ELR (cell line): Measurements from ENCODE around the gene ELL3.
"Not testable (repeated sequence)": the region's sequence is repeated elsewhere in the genome, so short reads cannot be mapped to it uniquely, and the experiment has no call there.

ENCODE experiments used
- DNase-seq: peaks from one replicate; pipeline ENCODE4 v3.0.0-alpha.2; 2015; ENCODE audit warnings: low read depth

Gene ELL3, protein sequence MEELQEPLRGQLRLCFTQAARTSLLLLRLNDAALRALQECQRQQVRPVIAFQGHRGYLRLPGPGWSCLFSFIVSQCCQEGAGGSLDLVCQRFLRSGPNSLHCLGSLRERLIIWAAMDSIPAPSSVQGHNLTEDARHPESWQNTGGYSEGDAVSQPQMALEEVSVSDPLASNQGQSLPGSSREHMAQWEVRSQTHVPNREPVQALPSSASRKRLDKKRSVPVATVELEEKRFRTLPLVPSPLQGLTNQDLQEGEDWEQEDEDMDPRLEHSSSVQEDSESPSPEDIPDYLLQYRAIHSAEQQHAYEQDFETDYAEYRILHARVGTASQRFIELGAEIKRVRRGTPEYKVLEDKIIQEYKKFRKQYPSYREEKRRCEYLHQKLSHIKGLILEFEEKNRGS

DNA sequence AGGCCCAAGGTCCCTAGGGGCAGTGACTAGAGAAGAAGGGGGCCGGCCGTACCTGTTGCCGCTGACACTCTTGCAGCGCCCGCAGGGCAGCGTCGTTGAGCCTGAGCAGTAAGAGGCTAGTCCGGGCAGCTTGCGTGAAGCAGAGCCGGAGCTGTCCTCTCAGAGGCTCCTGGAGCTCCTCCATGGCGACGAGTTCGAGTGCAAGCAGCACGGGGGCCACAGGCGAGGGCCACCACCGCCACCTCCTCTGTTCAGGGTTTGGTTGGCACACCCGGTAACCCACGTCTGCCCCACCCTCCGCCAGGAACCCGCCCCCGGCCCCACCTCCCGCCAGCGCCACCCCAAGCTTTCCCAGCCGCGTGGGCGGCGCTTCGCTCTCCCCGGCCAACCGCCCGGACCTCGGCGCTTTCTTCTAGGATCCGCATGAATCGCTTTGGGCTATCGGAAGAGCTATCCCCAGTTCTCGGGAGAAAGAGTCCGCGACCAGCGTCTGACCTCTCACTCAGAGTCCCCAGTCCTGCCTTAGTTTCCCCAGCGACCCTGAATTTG lies at the start of gene ELL3:
Gene ELL3 (minus strand): TSS at position 249 of the 549 bp plus-strand sequence. CDS start 65 bp downstream, at position 184.
- peak; percentile 82 for DNase-seq

DNA sequence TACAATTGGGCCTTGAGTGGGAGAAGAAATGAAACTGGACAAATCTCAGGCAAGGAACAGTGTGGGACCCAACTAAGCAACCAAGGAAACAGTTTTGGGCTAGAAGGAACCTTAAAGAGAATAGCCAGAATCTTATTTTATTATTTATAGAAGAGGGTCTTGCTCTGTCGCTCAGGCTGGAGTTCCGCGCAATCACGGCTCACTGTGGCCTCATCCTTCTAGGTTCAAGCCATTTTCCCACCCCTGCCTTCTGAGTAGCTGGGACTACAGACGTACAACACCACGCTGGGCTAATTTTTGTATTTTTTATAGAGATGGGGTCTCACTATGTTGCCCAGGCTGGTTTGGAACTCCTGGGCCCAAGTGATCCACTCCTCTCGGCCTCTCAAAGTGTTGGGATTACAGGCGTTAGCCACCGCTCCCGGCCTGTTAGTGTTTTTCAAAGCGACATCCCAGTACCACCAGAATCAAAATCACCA lies 49.3 kb upstream of the ELL3 start:
- no peak for DNase-seq

DNA sequence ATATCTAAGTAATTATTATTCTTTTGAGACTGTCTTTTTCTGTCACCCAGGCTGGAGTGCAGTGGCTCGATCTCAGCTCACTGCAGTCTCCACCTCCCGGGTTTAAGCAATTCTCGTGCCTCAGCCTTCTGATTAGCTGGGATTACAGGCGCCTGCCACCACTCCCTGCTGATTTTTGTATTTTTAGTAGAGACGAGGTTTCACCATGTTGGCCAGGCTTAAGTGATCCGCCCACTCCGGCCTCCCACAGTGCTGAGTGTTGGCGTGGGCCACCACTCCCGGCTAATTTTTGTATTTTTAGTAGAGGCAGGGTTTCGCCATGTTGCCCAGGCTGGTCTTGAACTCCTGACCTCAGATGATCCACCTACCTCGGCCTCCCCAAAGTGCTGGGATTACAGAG lies 48.5 kb upstream of the ELL3 start:
- not testable (repeated sequence) for DNase-seq

DNA sequence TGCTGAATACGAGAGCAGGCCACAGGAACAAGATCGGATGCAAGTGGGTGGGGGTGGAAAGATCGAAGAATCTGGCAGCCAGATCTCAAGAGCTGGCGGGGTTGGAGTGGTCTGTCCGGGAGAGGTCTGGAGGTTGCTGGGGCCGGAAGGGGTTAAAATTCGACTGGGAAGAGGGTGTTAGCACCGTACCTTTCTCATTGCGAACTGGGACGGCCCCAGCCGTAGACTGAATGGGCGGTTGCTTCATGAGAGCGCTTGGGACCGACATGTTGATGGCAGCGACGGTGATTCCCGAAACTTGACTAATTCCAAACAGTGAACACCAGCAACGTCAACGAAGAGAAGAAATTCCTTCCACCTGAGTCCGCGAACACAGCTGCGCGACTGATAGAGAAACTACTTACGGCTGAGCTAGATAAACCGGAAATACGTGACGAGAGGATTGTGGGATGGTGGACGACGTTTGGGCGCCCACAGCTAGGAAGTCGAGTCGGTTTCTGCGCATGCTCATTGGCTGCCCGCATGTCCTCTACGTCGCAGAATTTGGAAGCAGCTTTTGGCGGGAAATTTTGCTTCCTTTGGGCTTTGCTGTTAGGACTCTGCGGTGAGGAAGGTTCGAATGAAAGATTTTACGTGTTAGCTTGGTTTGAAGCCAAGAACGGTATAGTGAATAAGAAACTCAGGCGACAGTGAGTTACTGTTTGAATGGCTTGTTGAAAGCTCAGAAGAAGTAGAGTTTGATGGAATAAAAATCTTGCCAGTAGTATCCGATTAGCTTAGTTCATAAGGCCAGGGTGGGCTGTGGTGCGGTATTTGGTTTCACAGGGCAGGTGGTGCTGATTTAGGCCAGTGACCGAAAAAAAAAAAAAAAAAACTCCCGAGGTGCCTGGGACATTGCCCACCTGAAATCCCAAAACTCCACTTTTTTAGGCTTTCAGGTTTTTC lies 47.8 kb upstream of the ELL3 start, which contains the start of gene MFAP1:
Gene MFAP1 (minus strand): TSS at position 389 of the 945 bp plus-strand sequence. CDS start 121 bp downstream, at position 268.
- peak; percentile 96 for DNase-seq

DNA sequence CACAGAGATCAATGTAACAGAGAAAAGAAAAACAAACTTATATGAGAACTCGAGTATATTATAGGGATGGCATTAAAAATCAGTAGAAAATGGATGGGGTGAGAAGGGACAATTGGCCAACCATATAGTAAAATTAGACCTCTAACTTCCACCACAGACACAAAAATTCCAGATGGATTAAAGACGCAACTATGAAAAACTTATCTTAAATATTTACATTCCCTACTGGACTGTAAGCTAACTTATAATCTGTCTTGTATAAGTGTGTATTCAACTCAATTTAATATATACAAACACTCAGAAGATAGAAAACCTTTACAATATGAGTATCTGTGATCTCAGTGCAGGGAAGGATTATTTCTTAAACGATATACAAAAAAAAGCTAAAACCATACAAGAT lies 44.7 kb upstream of the ELL3 start:
- no peak for DNase-seq

DNA sequence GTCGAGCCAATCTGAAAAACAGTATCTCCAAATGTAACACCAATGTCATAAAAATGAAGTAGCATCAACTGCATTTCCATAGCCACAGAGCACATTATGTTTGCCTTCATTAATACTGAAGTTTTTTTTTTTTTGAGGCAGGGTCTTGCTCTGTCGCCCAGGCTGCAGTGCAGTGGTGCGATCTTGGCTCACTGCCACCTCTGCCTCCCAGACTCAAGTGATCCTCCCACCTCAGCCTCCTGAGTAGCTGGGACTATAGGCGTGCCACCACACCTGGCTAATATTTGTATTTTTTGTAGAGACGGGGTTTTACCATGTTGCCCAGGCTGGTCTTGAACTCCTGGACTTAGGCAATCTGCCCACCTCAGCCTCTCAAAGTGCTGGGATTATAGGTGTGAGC lies 38.3 kb upstream of the ELL3 start:
- not testable (repeated sequence) for DNase-seq

DNA sequence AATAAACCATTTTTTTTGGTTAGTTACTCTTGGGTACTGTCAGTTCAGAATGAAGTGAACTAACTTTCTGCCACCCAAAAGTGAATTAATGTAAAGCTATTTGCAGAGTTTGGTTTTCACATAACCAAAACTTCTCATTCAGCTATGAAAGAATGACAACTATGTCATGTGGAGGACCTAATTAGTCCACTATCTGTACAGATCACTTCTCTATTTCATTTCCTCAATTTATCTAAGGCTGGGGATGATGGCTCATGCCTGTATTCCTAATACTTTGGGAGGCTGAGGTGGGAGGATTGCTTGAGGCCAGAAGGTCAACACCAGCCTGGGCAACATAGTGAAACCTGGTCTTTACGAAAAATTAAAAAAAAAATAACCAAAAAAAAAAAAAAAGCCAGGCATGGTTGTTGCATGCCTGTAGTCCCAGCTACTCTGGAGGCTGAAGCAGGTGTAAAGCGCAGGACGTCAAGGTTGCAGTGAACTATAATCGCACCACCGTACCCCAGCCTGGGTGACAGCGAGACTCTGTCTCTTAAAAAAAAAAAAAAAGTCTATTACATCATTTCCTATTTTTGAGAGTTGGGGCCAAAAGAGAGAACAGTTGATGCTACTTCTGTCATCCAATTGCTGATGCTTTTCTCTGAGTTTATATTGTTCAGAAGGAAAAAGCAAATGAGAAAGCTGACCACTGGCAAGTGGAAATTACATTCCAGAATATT lies 32.4 kb upstream of the ELL3 start:
- no peak for DNase-seq

DNA sequence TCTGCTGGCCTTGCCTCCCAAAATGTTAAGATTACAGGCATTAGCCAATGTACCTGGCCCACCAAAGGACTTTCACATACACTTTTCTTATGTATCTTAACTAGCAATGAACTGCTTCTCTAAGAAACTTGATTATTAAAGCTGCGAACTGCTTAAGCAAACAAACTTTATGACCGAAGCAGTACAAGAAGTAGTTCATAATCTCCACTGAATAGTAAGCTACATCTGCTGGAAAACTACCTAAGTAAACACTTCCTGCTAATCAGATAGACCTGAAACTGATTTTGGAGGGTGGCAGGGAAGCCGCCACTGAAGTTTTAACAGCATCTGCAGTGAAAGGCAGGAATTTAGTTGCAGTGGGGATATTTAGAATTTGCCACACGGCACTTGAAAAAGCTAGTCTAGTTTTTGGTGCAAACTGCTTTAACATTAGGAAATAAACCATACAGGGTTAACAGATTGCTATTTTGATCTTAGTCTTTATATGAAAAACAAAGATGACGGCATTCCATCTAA lies 31.7 kb upstream of the ELL3 start:
- DNase-seq, result no peak

DNA sequence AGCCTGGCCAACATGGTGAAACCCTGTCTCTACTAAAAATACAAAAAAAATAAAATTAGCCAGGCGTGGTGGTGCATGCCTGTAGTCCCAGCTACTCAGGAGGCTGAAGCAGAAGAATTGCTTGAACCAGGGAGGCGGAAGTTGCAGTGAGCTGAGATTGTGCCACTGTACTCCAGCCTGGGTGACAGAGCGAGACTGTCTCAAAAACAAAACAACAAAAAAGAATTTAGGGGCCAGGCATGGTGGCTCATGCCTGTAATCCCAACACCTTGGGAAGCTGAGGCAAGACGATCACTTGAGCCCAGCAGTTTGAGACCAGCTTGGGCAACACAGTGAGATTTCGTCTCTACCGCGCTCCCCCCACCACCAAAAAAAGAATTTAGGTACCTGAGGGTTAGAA lies 25.9 kb upstream of the ELL3 start:
- DNase-seq, result not testable (repeated sequence)

DNA sequence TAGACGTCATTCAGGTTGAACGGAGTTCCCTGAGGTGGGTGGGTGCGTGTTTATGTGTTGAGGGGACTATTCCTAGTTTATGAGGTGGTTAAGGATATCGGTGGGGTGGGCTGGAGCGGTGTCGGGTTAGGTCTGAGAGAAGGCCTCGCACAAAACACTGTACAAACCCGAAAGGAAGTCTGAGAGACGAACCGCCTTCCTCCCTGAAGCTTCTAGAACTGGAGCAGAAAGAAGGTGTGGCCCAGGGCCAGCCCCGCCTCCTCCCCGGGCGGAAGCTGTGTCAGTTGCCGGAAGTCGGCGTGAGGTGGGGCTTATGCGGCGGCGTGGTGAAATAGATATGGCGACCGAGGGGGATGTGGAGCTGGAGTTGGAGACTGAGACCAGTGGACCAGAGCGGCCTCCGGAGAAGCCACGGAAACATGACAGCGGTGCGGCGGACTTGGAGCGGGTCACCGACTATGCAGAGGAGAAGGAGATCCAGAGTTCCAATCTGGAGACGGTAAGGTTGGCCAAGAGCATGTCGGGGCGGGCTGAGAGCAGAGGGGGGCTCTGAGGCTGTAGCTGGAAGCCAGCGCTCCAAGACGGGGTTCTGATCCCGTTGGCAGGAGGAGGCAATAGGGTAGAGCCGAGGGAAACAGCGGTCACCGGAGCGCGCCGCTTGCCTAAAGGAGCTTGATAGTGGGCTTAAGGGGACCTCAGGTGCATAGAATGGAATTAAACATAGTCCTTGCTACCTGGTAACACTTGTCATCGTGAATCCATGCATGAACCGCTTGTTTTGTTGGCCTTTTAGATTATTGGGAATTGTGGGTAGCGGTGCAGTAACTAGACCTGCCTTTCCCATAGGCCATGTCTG lies 23.7 kb upstream of the ELL3 start, which contains the start of gene HYPK:
Gene HYPK (plus strand): TSS at position 314 of the 856 bp plus-strand sequence. CDS start 24 bp downstream, at position 338.
- DNase-seq, result peak; percentile 87

DNA sequence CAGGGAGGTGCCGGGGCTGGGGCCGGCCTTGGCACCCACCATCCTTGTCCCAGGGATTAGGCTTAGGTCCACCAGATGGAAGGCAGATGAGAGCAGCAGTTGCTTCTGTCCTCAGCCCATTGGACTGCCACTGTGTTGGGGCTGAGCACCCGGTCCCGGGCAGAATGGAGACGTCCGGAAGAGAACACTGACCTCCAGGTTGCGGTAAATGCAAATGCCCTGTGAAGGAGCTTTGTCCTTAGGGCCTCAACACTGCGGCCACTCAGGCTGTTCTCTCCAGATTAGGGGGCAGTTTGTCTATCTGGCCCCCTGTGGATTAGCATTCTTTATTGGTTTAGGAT lies 23.1 kb upstream of the ELL3 start, which contains the start of gene SERINC4:
Gene SERINC4 (minus strand): TSS at position 276 of the 341 bp plus-strand sequence. CDS start 234 bp downstream, at position 42.
- no peak for DNase-seq

DNA sequence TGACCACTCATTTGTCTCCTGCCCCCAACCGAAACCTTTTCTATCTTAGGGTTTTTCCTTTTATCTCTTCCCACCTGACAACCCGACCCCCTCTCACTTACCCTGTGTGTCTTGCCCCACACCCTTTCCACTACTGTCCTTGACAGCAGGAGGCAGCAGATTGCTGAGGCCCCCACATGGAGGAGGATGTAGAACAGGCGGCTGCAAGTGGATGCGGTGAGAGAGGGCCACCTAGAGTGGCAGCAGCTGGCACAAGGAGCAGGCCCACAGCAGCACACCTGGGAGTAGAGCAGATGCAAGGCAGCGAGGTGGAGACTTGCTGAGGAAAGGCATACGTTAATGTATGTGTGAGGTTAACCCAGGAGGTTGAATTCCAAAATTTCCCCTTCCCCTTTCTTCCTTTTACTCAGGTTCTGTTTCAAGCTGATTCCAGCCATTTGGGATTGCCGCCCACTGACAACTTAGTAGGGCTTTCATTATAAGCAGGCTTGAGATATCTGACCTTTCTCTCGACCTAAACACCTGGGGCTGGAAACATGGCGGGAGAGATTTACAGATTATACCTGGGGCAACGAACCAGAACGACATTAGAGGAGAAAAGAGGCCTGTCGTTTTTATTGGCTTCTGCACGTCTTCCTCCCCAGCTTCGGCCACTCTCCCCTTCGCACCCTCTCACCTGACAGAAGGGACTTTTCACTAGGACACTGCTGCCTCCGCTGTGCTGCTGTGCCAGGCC lies 22.6 kb upstream of the ELL3 start:
- DNase-seq, result no peak

DNA sequence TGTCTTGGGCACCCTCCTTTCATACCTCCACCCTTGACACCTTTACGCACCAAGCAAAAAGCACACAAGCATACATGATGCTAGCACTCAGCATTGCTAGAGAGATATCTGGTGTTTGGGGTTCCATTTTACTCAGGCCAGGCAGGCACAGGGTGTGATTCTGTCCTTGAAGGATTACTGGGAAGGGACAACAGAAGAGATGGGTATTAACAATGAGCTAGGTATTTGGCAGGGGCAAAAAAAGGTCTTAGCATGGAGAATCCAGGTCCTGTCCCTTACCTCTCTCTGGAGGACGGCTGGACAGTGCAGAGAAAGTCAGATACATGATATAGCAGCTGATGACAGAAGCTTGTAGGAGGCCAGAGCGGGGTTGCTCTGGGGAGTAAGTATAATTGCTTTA lies 19.8 kb upstream of the ELL3 start:
- DNase-seq, result no peak

DNA sequence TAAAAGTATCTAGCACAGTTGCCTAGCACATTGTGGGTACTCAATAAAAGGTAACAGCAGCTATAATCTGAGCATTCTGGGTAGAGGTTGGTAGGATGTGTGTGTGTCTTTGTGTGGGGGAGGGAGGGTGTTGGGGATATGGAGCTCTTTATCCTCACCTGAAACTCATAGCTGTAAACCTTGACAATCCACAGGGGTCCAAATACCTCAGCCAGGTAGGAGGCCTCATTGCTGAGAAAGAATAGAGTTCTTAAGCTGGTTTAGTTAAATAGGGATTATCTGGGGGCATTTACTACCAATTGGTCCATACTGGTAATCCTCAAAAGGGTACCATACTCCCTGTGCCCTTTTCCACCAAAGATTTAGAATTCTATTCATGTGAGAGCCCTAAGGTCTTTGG lies 19.2 kb upstream of the ELL3 start:
- no peak for DNase-seq

DNA sequence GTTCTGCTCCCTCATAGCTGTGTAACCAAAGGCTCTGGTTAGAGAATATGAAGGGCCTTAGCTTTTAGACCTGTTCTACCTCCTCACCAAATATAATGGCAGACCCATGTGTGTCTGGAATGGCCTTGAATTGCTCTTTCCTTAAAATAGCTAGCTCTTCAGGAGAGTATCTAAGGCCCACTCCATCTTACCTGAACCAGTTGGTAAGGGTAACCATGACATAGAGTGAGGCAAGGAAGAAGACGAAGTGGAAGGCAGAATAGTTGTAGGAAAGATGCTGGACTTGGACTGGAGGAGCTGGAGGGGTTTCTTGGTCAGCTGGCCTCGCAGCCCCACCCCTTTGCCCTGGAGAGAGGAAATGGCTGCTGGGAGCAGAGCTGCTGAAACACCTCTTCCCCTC lies 18.4 kb upstream of the ELL3 start:
- no peak for DNase-seq

DNA sequence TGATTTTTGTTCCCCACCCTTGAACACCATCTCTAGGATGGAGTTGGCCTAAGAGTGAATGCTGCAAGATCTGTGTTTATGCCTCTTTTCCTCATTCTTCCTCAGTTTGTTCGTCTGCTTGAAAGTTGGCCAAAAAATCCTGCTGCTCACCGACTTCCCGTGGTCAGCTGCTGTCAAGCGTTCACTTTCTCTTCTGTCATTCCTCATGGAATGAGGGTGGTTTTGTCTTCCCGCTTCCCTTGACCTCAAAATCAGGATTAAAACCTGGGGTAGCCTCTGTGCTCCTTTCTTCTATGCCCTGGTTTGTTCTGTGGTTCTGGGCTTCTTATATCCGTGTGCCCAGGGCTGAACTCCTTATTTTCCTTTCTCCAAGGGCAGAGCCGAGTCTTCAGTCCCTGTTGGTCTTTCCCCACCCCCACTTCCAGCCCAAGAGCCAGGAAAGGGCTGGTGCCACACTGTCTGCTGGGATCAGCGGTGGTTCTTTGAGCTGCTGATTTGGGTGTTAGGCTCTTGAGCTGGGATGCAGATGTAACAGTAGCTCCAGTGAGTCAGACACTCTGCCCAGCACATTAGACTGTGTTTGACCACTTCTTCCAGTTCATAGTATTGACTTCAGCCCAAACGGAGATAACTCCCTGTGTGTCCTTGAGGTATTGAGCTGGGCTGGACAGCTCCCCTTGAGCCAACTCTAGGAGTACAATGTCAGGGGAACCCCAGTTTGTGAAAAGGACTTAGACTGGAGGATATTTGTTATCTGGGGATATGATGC lies 17.7 kb upstream of the ELL3 start:
- DNase-seq, result peak; percentile 82

DNA sequence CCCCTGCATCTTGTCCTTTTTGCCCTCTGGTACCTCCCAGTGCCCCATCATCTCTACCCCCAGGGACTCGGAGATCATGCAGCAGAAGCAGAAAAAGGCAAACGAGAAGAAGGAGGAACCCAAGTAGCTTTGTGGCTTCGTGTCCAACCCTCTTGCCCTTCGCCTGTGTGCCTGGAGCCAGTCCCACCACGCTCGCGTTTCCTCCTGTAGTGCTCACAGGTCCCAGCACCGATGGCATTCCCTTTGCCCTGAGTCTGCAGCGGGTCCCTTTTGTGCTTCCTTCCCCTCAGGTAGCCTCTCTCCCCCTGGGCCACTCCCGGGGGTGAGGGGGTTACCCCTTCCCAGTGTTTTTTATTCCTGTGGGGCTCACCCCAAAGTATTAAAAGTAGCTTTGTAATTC lies 16.9 kb upstream of the ELL3 start:
- no peak for DNase-seq

DNA sequence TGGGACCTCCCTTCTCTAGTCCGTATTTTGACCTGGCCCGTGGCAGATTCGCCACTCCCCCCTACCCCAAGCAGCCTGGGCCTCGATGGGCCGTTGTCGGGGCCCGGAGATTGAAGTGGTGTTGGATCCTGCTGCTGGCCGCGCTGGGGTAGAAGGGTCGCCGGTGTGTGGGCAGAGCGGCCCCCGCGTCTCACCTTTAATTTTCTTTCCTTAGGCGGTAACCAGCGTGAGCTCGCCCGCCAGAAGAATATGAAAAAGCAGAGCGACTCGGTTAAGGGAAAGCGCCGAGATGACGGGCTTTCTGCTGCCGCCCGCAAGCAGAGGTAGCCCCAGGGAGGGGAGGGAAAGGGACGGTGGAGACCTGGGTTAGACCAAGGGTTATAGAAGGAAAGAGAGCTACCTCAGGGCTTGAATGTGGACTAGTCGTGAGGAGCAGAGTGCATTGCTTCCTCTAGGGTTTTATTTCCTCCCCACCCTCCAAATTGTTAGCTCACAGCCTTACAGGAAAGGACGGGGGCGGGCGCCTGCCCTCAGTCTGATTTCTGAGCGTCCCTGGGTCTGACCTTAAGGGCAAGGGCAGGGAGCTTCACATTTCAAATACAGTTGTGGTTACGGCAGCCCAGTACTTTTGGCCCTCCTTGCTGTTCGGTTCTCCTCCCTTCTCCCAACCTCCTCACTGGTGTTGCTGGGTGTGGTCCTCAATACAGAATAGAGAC lies 16.2 kb upstream of the ELL3 start:
- DNase-seq, result peak; percentile 52
